ENCODE results near the gene PPP1R3C. TPM values are rescaled to one million over a fixed set of nuclear protein-coding genes. Genes with fewer than 3 reads are reported as not detected.

The PPP1R3C gene
- total RNA-seq, 2 experiments from 2014 or later, result 0.07 TPM; not detected in 1

Other genes with a start within 250 kb of the PPP1R3C start
- gene HECTD2, start 222.7 kb downstream of the PPP1R3C start, total RNA-seq, result 1 to 10 TPM; 4.0 to 5.5 TPM
- gene TNKS2, start 165.4 kb upstream of the PPP1R3C start, total RNA-seq, result 10 to 100 TPM; 34.5 to 35.7 TPM